Stomach (tissue), 9 donors: ENCODE measurements around the gene SFXN5. TPM values are rescaled to one million over a fixed set of nuclear protein-coding genes. Genes with fewer than 3 reads are reported as not detected.

Experiments used
- DNase-seq, 2 donors: peaks; one replicate each; pipeline versions ENCODE4 v3.0.0 to v3.0.0-alpha.2; 2013 to 2019
- H3K27ac ChIP-seq, 5 donors: fragments of 200-600 bp in 4 of 5; sonication (generic) in 4 of 5; one replicate each; pipeline ENCODE4 v1.5.1; 2013 to 2019; ENCODE audit warnings: mild to moderate bottlenecking in 1 of 5, moderate library complexity in 1 of 5
- H3K27me3 ChIP-seq, 3 donors: fragments of 200-600 bp; sonication (generic); one replicate each; pipeline ENCODE4 v1.5.1; 2017 to 2019; ENCODE audit warnings: mixed run types in 1 of 3
- H3K36me3 ChIP-seq, 4 donors: fragments of 200-600 bp; sonication (generic); 1 replicate in 3 of 4; 2 replicates in 1 of 4; pipeline ENCODE4 v1.5.1; 2016 to 2019
- H3K4me1 ChIP-seq, 4 donors: fragments of 200-600 bp; sonication (generic); one replicate each; pipeline ENCODE4 v1.5.1; 2016 to 2019
- H3K4me3 ChIP-seq, 4 donors: fragments of 200-600 bp; sonication (generic) in 3 of 4; one replicate each; pipeline ENCODE4 v1.5.1; 2016 to 2019; ENCODE audit warnings: mild to moderate bottlenecking in 1 of 4
- H3K9me3 ChIP-seq, 4 donors: fragments of 200-600 bp; sonication (generic); one replicate each; pipeline ENCODE4 v1.5.1; 2016 to 2019
- CTCF ChIP-seq, 7 experiments: fragments of 450-650 bp in 4 of 7; fragments of 200-600 bp in 3 of 7; sonication (generic) in 3 of 7; IDR thresholded peaks; one replicate each; pipeline ENCODE4 v1.5.1; 2016 to 2019; ENCODE audit warnings: antibody characterized with exemption in 7 of 7, control low read depth in 2 of 7, mild to moderate bottlenecking in 1 of 7
- EP300 ChIP-seq: sonication (generic); formaldehyde crosslinking; IDR thresholded peaks from one replicate; pipeline ENCODE4 v1.6.1; 2017; ENCODE audit warnings: antibody characterized with exemption
- POLR2A ChIP-seq, 4 donors: fragments of 450-650 bp; IDR thresholded peaks; one replicate each; pipeline ENCODE4 v1.6.1; 2016; ENCODE audit warnings: antibody characterized with exemption in 4 of 4, control low read depth in 2 of 4, mild to moderate bottlenecking in 1 of 4, moderate library complexity in 1 of 4
- POLR2AphosphoS5 ChIP-seq, 3 donors: sonication (generic); formaldehyde crosslinking; IDR thresholded peaks; one replicate each; pipeline ENCODE4 v1.6.1; 2016; ENCODE audit warnings: antibody characterized with exemption in 3 of 3
- WGBS, 5 donors: extraction: QIAGEN DNeasy Blood & Tissue Kit in 3 of 5; methylation state at CpG; one replicate each; pipeline versions ENCODE4 v1.1.5 to v1.1.7; 2013 to 2018; 5-methylcytosine and 5-hydroxymethylcytosine counted together
- intact Hi-C: fragments of 100-400 bp; cut with DNase I; formaldehyde crosslinking; loops from one replicate; pipeline ENCODE4 v1.15.1; 2023; ENCODE audit warnings: low total_unique reads
- polyA plus RNA-seq, 3 donors: library from polyadenylated mRNA; stranded (reverse); fragments of 200-250 nt; gene quantifications; one replicate each; pipeline ENCODE4 v1.2.3, GENCODE V29; 2013
- total RNA-seq, 5 donors: library from RNA; depleted of rRNA; stranded (reverse); fragments of >200 nt; gene quantifications; one replicate each; pipeline versions ENCODE4 v1.1.0 to v1.2.3, GENCODE V29; 2014 to 2016
- donor health status: healthy with polysubstance abuse.
- donor health status: Bipolar disorder and iron deficiency.
- donor health status: healthy.

SFXN5 gene
- total and polyA plus RNA-seq, 8 donors: 2.7 to 118 (median 17.2) TPM

- TF ChIP-seq POLR2AphosphoS5 (IDR thresholded peaks at IDR 0.05) (no peak), EP300 (no peak), POLR2A (IDR thresholded peaks at IDR 0.05) (no peak), CTCF (IDR thresholded peaks at IDR 0.05) (no peak)
- H3K36me3 ChIP-seq: peaks cover 0 to 16% (median 6%) of the 10 kb centered on the region in 4 donors
- peaks cover 20 to 43% (median 38%) of the 10 kb centered on the region in 4 donors for H3K4me1 ChIP-seq
- H3K27ac ChIP-seq: peak overlapping the region in 1 of 5 donors; percentile 66
- H3K4me3 ChIP-seq: no peak overlapping the region
- intact Hi-C loops: no loop called here
- WGBS, 5 donors: 81 to 89% (median 83%) methylated on average over 2 of the region's 2 CpGs
- H3K9me3 ChIP-seq: no peaks in the 10 kb centered on the region
- no peak for DNase-seq
- no peaks in the 10 kb centered on the region for H3K27me3 ChIP-seq
Measured at GRCh38 chr2:72982219-72982618, 89.3 kb downstream of the SFXN5 start.

- Histone ChIP-seq H3K9me3 (no peaks in the 10 kb centered on the region), H3K4me1 (peaks cover 20 to 39% (median 37%) of the 10 kb centered on the region in 4 donors), H3K4me3 (no peak overlapping the region), H3K27me3 (no peaks in the 10 kb centered on the region), H3K27ac (no peak overlapping the region), H3K36me3 (peaks cover 0 to 9% (median 2%) of the 10 kb centered on the region in 4 donors)
- TF ChIP-seq EP300: no peak
- no peak for TF ChIP-seq CTCF (IDR thresholded peaks at IDR 0.05)
- no peak for TF ChIP-seq POLR2A (IDR thresholded peaks at IDR 0.05)
- no peak for TF ChIP-seq POLR2AphosphoS5 (IDR thresholded peaks at IDR 0.05)
- intact Hi-C loops: no loop called here
- 69 to 93% (median 76%) methylated on average over 5 of the region's 5 CpGs for WGBS, 5 donors
- no peak for DNase-seq
Measured at GRCh38 chr2:72981536-72981935, 90.0 kb downstream of the SFXN5 start.

GRCh38 chr2:72980535-72981217 is 90.8 kb downstream of the SFXN5 start:
- TF ChIP-seq POLR2AphosphoS5 (IDR thresholded peaks at IDR 0.05): no peak
- TF ChIP-seq POLR2A (IDR thresholded peaks at IDR 0.05): no peak
- no peak for TF ChIP-seq EP300
- TF ChIP-seq CTCF (IDR thresholded peaks at IDR 0.05): no peak
- H3K4me3 ChIP-seq: no peak overlapping the region
- peaks cover 19 to 31% (median 28%) of the 10 kb centered on the region in 4 donors for H3K4me1 ChIP-seq
- H3K9me3 ChIP-seq: no peaks in the 10 kb centered on the region
- H3K27me3 ChIP-seq: no peaks in the 10 kb centered on the region
- 88 to 96% (median 93%) methylated on average over 11 of the region's 11 CpGs for WGBS, 5 donors
- no peak for DNase-seq
- peaks cover 0 to 5% (median 0%) of the 10 kb centered on the region in 4 donors for H3K36me3 ChIP-seq
- intact Hi-C loops: no loop called here
- H3K27ac ChIP-seq: no peak overlapping the region

- H3K27ac ChIP-seq: no peak overlapping the region
- TF ChIP-seq CTCF (IDR thresholded peaks at IDR 0.05) (no peak), POLR2AphosphoS5 (IDR thresholded peaks at IDR 0.05) (no peak), POLR2A (IDR thresholded peaks at IDR 0.05) (no peak), EP300 (no peak)
- H3K27me3 ChIP-seq: no peaks in the 10 kb centered on the region
- H3K9me3 ChIP-seq: no peaks in the 10 kb centered on the region
- no peak overlapping the region for H3K4me3 ChIP-seq
- intact Hi-C loops: no loop called here
- H3K4me1 ChIP-seq: peaks cover 11 to 23% (median 20%) of the 10 kb centered on the region in 4 donors
- WGBS, 5 donors: 60 to 72% (median 65%) methylated on average over 3 of the region's 3 CpGs
- peak in 1 of 2 donors; percentile 36 for DNase-seq
- peaks cover 0 to 9% (median 1%) of the 10 kb centered on the region in 4 donors for H3K36me3 ChIP-seq
Measured at GRCh38 chr2:72979896-72980295, 91.6 kb downstream of the SFXN5 start.
